ENCODE results near the gene RAE1. TPM values are rescaled to one million over a fixed set of nuclear protein-coding genes. Genes with fewer than 3 reads are reported as not detected.

RAE1 gene
- total RNA-seq, 1 experiment from 2014 or later, result 53.1 TPM

- Histone ChIP-seq H4K91ac (ENCODE audit: insufficient read length, low read depth, low read length) (no peak overlapping the region), H3K14ac (ENCODE audit: insufficient read depth, low read length) (no peak overlapping the region), H2BK120ac (ENCODE audit: low read depth, low read length, poor library complexity, severe bottlenecking) (no peak overlapping the region), H3K27me3 (ENCODE audit: insufficient read depth, low read length) (no peaks in the 10 kb centered on the region), H3K4ac (ENCODE audit: low read depth, low read length) (no peak overlapping the region), H3K56ac (ENCODE audit: insufficient read length, low read depth, low read length) (no peak overlapping the region), H3K23me2 (ENCODE audit: insufficient read length, low read depth, low read length, poor library complexity, severe bottlenecking) (no peaks in the 10 kb centered on the region), H2AK5ac (ENCODE audit: insufficient read length, low read length) (no peak overlapping the region), H2BK5ac (ENCODE audit: insufficient read length, low read length) (no peak overlapping the region), H3K18ac (ENCODE audit: insufficient read length, low read depth, low read length) (no peak overlapping the region), H3K23ac (ENCODE audit: insufficient read length, low read depth, low read length) (no peak overlapping the region), H3K9me3 (ENCODE audit: control insufficient read depth, low read depth, low read length) (no peaks in the 10 kb centered on the region), H3K27ac (ENCODE audit: insufficient read length, low read depth, low read length) (no peak overlapping the region), H3K9ac (ENCODE audit: extremely low read depth, insufficient read length, low read length) (no peak overlapping the region), H4K8ac (replicated peaks; ENCODE audit: insufficient read length, low read depth, low read length) (no peak overlapping the region), H3K79me2 (ENCODE audit: insufficient read depth, low read length) (no peaks in the 10 kb centered on the region; the same call in 1 of the 2 replicates), H3K4me2 (ENCODE audit: insufficient read depth, insufficient read length, low read length) (no peak overlapping the region), H3K4me1 (ENCODE audit: insufficient read depth, low read length) (no peaks in the 10 kb centered on the region), H4K5ac (ENCODE audit: insufficient read length, low read depth, low read length) (no peak overlapping the region), H2BK15ac (ENCODE audit: low read depth, low read length) (no peak overlapping the region), H4K20me1 (ENCODE audit: control insufficient read depth, insufficient read depth, insufficient read length) (no peaks in the 10 kb centered on the region), H2BK20ac (ENCODE audit: low read depth, low read length, poor library complexity, severe bottlenecking) (no peak overlapping the region), H3K79me1 (ENCODE audit: insufficient read depth, low read depth, low read length, poor library complexity, severe bottlenecking) (peaks cover 3% of the 10 kb centered on the region), H3T11ph (ENCODE audit: low read length) (no peak overlapping the region), H2AFZ (ENCODE audit: low read length) (no peak overlapping the region), H2BK12ac (ENCODE audit: insufficient read length, low read depth, low read length) (no peak overlapping the region)
- Mint-ChIP-seq H3K27ac (peak overlapping the region; percentile 38 to 89 (median 72); a peak in 5 of 7 replicates), H3K9me3 (no peaks in the 10 kb centered on the region), H3K36me3 (ENCODE audit: insufficient read depth in 1 of 3, low read depth in 3 of 3) (peaks cover 33 to 76% (median 72%) of the 10 kb centered on the region in 3 experiments), H3K4me3 (no peak overlapping the region), H3K27me3 (ENCODE audit: low read depth) (no peaks in the 10 kb centered on the region), H3K4me1 (peaks cover 30 to 38% of the 10 kb centered on the region in 2 experiments)
- no peak for TF ChIP-seq CTCF (conservative IDR thresholded peaks at IDR 0.05)
- no peak for DNase-seq
- no CpG with 5 or more reads among the region's 27 CpGs for WGBS (ENCODE audit: extremely low coverage, insufficient read length, low lambda C conversion rate)
These were observed 47.3 kb downstream of the RAE1 start for GRCh38 chr20:57398231-57398821.
